Endothelial cell of umbilical vein (primary cell): ENCODE measurements around the gene COL13A1. TPM values are rescaled to one million over a fixed set of nuclear protein-coding genes. Genes with fewer than 3 reads are reported as not detected.

Experiments used
- BruUV-seq: library from RNA; stranded (reverse); fragments of 400-500 nt; replicated peaks from 2 replicates; lab custom pipeline; 2021; lab: Mats Ljungman, UMichigan
- CTCF ChIA-PET: fragments of 300-600, 350-600 bp; sonication (Branson Sonifier 250); formaldehyde crosslinking; loops from one replicate; lab custom pipeline; 2021; ENCODE audit warnings: antibody characterized with exemption, inconsistent platforms; lab: Charles Lee
- POLR2A ChIA-PET: fragments of 300-600, 350-600 bp; sonication (Branson Sonifier 250); formaldehyde crosslinking; loops from one replicate; lab custom pipeline; 2021; ENCODE audit warnings: antibody characterized with exemption, inconsistent platforms; lab: Charles Lee
- DNase-seq: peaks from one replicate; pipeline ENCODE4 v3.0.0-alpha.2; 2011; ENCODE audit warnings: low read depth, low spot score
- FAIRE-seq: peaks from 2 replicates; lab custom pipeline; 2011; peaks lifted over from hg19 to GRCh38; lab: Jason Lieb, UNC
- H2AFZ ChIP-seq: 2 replicates; pipeline ENCODE4 v1.6.0; 2012; ENCODE audit warnings: low read depth, low read length, control low read depth, inconsistent platforms
- H3K27ac ChIP-seq: 2 replicates; pipeline ENCODE4 v1.5.1; 2011; ENCODE audit warnings: low read depth, mild to moderate bottlenecking, control low read depth, low read length, moderate library complexity; ENCODE audit not compliant: insufficient read depth
- H3K27me3 ChIP-seq, 2 experiments: 2 replicates each; pipeline versions ENCODE4 v1.6.0 to v1.6.1; 2011; ENCODE audit warnings: low read length in 2 of 2, mixed read lengths in 1 of 2; ENCODE audit not compliant: control insufficient read depth in 2 of 2, insufficient read depth in 2 of 2
- H3K36me3 ChIP-seq, 2 experiments: 2 replicates in 1 of 2; 3 replicates in 1 of 2; pipeline ENCODE4 v1.5.1; 2011; ENCODE audit warnings: low read length in 2 of 2, mild to moderate bottlenecking in 1 of 2, moderate library complexity in 1 of 2; ENCODE audit not compliant: control insufficient read depth in 2 of 2, insufficient read depth in 2 of 2; ENCODE audit errors: extremely low read depth in 1 of 2
- H3K4me1 ChIP-seq: 3 replicates; pipeline ENCODE4 v1.5.1; 2011; ENCODE audit warnings: mild to moderate bottlenecking, low read length; ENCODE audit not compliant: control insufficient read depth, insufficient read depth; ENCODE audit errors: extremely low read depth
- H3K4me2 ChIP-seq: 2 replicates; pipeline ENCODE4 v1.6.1; 2011; ENCODE audit warnings: low read length, control low read depth, mixed read lengths; ENCODE audit not compliant: insufficient read depth
- H3K4me3 ChIP-seq, 3 experiments: fragments of 200-600 bp in 1 of 3; sonication (generic), shearing (Covaris generic) in 1 of 3; replicated peaks in 1 of 3; 2 replicates each; pipeline ENCODE4 v1.5.1; 2011 to 2016; ENCODE audit warnings: control low read depth in 3 of 3, low read length in 3 of 3, mild to moderate bottlenecking in 2 of 3, inconsistent platforms in 1 of 3, low read depth in 1 of 3, moderate library complexity in 1 of 3; ENCODE audit not compliant: insufficient read depth in 1 of 3
- H3K79me2 ChIP-seq: 2 replicates; pipeline ENCODE4 v1.6.0; 2012; ENCODE audit warnings: low read length, inconsistent platforms; ENCODE audit not compliant: control insufficient read depth, insufficient read depth
- H3K9ac ChIP-seq: replicated peaks from 2 replicates; pipeline ENCODE3; 2011; ENCODE audit warnings: low read length, control low read depth; ENCODE audit not compliant: insufficient read depth; ENCODE audit errors: extremely low read depth
- H3K9me1 ChIP-seq: replicated peaks from 3 replicates; pipeline ENCODE4 v1.6.0; 2011; ENCODE audit warnings: mild to moderate bottlenecking, low read length; ENCODE audit not compliant: control insufficient read depth, insufficient read depth; ENCODE audit errors: extremely low read depth
- H3K9me3 ChIP-seq: replicated peaks from 2 replicates; pipeline ENCODE4 v1.5.1; 2012; ENCODE audit warnings: low read length, inconsistent platforms; ENCODE audit not compliant: control insufficient read depth, insufficient read depth
- H4K20me1 ChIP-seq: replicated peaks from 2 replicates; pipeline ENCODE3; 2011; ENCODE audit warnings: mild to moderate bottlenecking, low read length; ENCODE audit not compliant: control insufficient read depth, insufficient read depth; ENCODE audit errors: extremely low read depth
- EZH2 ChIP-seq: IDR thresholded peaks from 2 replicates; pipeline ENCODE4 v1.6.1; 2012; ENCODE audit warnings: borderline replicate concordance, low read depth, mild to moderate bottlenecking, moderate library complexity, low read length, inconsistent platforms; ENCODE audit not compliant: severe bottlenecking
- FOS ChIP-seq: IDR thresholded peaks from 2 replicates; pipeline ENCODE4 v1.6.1; 2011; ENCODE audit warnings: mild to moderate bottlenecking, low read length, moderate library complexity, borderline replicate concordance; ENCODE audit not compliant: insufficient read depth
- GATA2 ChIP-seq: IDR thresholded peaks from 2 replicates; pipeline ENCODE4 v1.7.0; 2011; ENCODE audit warnings: low read depth, mild to moderate bottlenecking, moderate library complexity, mixed read lengths, low read length; ENCODE audit not compliant: insufficient read length, insufficient read depth
- JUN ChIP-seq: IDR thresholded peaks from 2 replicates; pipeline ENCODE4 v1.6.1; 2011; ENCODE audit warnings: borderline replicate concordance, low read depth; ENCODE audit not compliant: insufficient read length, insufficient read depth
- MAX ChIP-seq: IDR thresholded peaks from 2 replicates; pipeline ENCODE4 v1.6.1; 2011; ENCODE audit not compliant: insufficient read depth, insufficient read length
- MYC ChIP-seq: IDR thresholded peaks from one replicate; pipeline ENCODE4 v1.6.1; 2011; ENCODE audit warnings: mild to moderate bottlenecking, low read depth, low read length
- POLR2A ChIP-seq: IDR thresholded peaks from 2 replicates; pipeline ENCODE4 v1.6.1; 2012; ENCODE audit warnings: low read depth, mild to moderate bottlenecking, control low read depth, low read length
- POLR2AphosphoS5 ChIP-seq: IDR thresholded peaks from 2 replicates; pipeline ENCODE4 v1.6.1; 2012; ENCODE audit warnings: low read depth, mild to moderate bottlenecking, control low read depth, low read length, moderate library complexity; ENCODE audit not compliant: insufficient read depth
- dilution Hi-C: fragments of 300-500 bp; cut with MboI; formaldehyde crosslinking; loops from one replicate; pipeline ENCODE4 v1.15.0; 2019; ENCODE audit warnings: low sequenced_read_pairs; ENCODE audit not compliant: extremely low pct_ligation_motif_present
- intact Hi-C: fragments of 100-400 bp; cut with micrococcal nuclease; formaldehyde crosslinking; loops from one replicate; pipeline ENCODE4 v1.10.0; 2022
- polyA plus RNA-seq, 4 experiments: library from polyadenylated mRNA; depleted of rRNA in 3 of 4; stranded (reverse) in 3 of 4; unstranded in 1 of 4; fragments of >200 nt; gene quantifications; 2 replicates each; pipeline versions ENCODE4 v1.2.1 to v1.2.3, GENCODE V29; 2011 to 2012; ENCODE audit warnings: missing spikeins in 1 of 4
- total RNA-seq: library from RNA; stranded (reverse); gene quantifications from 2 replicates; pipeline ENCODE4 v1.2.3, GENCODE V29; 2021
- TF ChIP-seq, protein P1 (sequence below), 2 donors: IDR thresholded peaks; 1 replicate in 1 of 2; 2 replicates in 1 of 2; pipeline ENCODE4 v1.5.1; 2011; ENCODE audit warnings: low read length in 2 of 2, mild to moderate bottlenecking in 2 of 2, moderate library complexity in 2 of 2, control low read depth in 1 of 2, inconsistent platforms in 1 of 2, low read depth in 1 of 2; ENCODE audit not compliant: insufficient read depth in 1 of 2; ENCODE audit errors: extremely low read depth in 1 of 2

Gene COL13A1
- total and polyA plus RNA-seq, 2 donors (not counting 3 experiments of a cell fraction or from before 2014, with no cell fraction given), result 21.4 to 47.5 TPM

- DNase-seq (no peak), FAIRE-seq (no peak)
- Histone ChIP-seq H3K4me1 (peaks cover 41% of the 10 kb centered on the region), H3K36me3 (no peaks in the 10 kb centered on the region), H3K4me2 (no peak overlapping the region), H3K79me2 (no peaks in the 10 kb centered on the region), H3K9me3 (no peaks in the 10 kb centered on the region), H3K27ac (no peak overlapping the region), H3K9me1 (no peaks in the 10 kb centered on the region), H3K27me3 (no peaks in the 10 kb centered on the region), H4K20me1 (no peaks in the 10 kb centered on the region), H3K4me3 (no peak overlapping the region), H2AFZ (no peak overlapping the region), H3K9ac (no peak overlapping the region)
- TF ChIP-seq MAX (no peak), POLR2AphosphoS5 (no peak), GATA2 (no peak), POLR2A (no peak), MYC (no peak), FOS (no peak), EZH2 (no peak), JUN (no peak)
- TF ChIP-seq, protein P1, sequence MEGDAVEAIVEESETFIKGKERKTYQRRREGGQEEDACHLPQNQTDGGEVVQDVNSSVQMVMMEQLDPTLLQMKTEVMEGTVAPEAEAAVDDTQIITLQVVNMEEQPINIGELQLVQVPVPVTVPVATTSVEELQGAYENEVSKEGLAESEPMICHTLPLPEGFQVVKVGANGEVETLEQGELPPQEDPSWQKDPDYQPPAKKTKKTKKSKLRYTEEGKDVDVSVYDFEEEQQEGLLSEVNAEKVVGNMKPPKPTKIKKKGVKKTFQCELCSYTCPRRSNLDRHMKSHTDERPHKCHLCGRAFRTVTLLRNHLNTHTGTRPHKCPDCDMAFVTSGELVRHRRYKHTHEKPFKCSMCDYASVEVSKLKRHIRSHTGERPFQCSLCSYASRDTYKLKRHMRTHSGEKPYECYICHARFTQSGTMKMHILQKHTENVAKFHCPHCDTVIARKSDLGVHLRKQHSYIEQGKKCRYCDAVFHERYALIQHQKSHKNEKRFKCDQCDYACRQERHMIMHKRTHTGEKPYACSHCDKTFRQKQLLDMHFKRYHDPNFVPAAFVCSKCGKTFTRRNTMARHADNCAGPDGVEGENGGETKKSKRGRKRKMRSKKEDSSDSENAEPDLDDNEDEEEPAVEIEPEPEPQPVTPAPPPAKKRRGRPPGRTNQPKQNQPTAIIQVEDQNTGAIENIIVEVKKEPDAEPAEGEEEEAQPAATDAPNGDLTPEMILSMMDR (IDR thresholded peaks at IDR 0.05; ENCODE audit: extremely low read depth in 1 of 2, insufficient read depth in 1 of 2, low read depth in 1 of 2, low read length in 2 of 2), result no peak
- intact Hi-C loops, result no loop called here
- ChIA-PET CTCF (interaction anchor here (0.9 to 4.7 kb wide), 6 partner anchors 10 to 83 kb away, joined by 3 to 25 read pairs (median 5); no protein-coding TSS in a partner anchor), POLR2A (no interaction called here)
- BruUV-seq, result no TSS peak
- dilution Hi-C loops, result no loop called here
Observed at GRCh38 chr10:69872323-69872722, 70.6 kb downstream of the COL13A1 start.
